CD1c-positive myeloid dendritic cell (primary cell): Measurements from ENCODE around the gene CD200R1.

ENCODE experiments used
- DNase-seq: peaks from one replicate; pipeline ENCODE4 v3.0.0-alpha.2; 2016; ENCODE audit errors: extremely low spot score

CD200R1 gene

GRCh38 chr3:112974894-112975293 lies at the start of gene CD200R1:
CD200R1 (minus strand) TSS chr3:112975103; CDS start chr3:112974857, 246 bp downstream.
- peak; percentile 71 for DNase-seq

- no peak for DNase-seq
Measured at GRCh38 chr3:113021471-113021870, 46.6 kb upstream of the CD200R1 start.

- DNase-seq = peak; percentile 90
Measured at GRCh38 chr3:113019182-113020137, 44.6 kb upstream of the CD200R1 start.

DNA sequence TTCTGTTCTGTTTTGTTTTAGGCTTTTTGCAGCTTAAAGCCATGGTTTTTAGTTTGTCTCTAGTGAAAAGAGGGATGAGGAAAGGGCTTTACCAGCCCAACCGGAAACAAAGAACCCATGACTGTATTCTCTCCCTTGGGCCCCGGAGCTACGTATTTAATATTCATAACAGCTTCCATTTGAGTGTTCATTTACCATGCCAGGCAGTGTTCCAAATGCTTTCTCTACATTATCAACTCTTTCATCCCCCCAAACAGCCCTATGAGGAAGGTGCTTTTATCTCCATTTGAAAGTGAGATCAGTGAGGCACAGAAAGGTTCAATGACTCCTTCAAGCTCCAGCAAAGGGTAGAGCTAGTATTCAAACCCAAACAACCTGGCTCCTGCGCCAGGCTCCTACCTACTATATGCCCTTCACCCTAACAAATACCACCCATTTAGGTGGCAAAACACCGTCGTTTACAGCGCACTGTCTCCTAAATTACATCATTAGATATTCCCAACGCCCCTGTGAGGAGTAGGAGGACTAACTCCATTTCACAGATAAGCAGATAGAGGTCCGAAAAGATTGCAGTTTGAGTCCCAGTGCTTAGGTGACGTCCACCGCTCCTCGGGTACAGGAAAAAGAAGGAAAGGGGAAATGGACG lies 43.8 kb upstream of the CD200R1 start:
- peak; percentile 4 for DNase-seq

GRCh38 chr3:113013593-113013992 lies 38.7 kb upstream of the CD200R1 start:
- no peak for DNase-seq

DNA sequence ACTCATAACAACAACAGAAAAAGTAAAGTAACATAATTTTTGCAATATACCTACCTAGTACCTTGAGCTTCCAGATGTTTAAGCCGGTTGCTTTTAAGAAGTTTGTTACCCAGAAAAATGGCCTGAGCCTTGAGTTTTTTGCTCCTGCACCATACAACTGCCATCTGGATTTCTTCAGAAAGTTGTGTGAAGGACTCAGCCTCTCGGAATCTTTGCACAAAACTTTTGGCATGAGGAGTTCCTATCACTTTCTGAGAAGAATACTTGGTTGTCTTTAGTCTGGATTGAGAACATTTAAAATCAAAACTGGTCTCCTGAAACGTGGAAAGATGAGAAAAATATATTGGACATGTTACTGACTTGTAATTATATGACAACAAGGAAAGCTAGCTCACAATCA lies 33.2 kb upstream of the CD200R1 start:
- DNase-seq = no peak

DNA sequence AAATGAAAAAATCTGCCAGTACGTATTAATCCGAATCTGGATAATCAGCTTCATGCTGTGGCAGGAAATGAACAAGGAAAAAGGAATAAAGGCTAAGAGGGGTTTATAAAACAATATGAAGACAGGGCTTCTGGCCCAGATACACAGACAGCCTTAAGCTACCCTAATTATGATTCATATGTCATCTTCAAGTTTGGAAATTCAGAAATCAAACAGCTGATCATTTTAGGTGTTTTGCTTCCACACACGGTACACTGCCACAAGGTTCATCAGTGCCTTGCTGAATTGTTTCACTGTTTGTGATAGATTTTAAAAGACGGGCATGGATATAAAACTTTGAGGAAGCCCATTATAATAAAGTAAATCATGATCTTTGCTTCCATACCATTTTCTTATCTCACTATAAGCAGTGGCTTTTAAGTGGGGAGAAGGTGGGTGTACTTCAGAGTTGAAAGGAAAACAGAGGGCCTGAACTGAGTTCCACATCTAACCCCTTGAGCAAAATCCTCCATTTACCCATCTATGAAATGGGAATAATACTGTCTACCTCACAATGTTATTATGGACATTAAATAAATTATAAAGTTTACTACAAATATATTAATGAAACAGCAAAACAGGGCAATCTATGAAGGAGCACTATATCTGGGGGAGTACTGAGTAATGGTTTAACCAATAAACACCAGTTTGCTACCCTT lies 31.6 kb upstream of the CD200R1 start:
- DNase-seq = no peak

GRCh38 chr3:113005611-113006010 lies 30.7 kb upstream of the CD200R1 start:
- DNase-seq = no peak

DNA sequence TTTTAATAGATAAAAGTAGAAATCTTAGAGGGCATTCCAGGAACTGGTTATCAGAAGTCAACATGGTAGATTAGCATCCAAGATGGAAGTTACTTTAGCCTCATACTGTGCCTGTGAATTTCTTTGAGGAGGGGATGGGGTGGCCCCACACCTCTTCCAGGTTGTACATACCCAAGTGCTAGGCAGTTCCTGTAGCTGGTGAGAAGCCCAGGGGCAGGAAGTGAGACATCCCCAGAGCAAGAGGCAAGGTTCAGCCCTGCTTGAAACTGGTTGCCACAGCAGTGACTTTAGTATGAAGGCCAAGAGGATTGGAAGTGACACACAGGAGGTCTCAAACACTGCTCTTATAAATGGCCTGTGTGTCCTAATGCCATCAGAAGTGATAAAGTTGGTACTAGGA lies 27.8 kb upstream of the CD200R1 start:
- no peak for DNase-seq

GRCh38 chr3:113002037-113002436 lies 27.1 kb upstream of the CD200R1 start:
- DNase-seq = peak; percentile 7

DNA sequence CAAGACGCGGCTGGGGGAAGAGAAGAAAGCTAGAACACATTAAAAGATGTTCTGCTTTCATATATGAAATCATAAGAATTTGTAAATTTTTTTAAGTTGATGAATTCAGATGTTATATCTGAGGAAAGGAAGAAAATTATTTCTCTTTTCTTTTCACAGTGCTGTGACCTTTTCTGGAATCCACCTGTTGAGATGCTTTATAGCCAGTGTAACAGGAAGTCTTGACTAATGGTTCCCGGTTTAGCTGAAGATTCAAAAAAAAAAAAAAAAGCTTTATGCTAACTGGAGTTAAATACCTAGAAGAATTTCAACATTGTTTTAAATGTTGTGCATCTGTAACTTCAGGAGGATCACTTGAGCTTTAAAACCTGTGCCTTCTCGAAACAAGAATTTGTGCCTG lies 25.8 kb upstream of the CD200R1 start:
- DNase-seq = no peak

DNA sequence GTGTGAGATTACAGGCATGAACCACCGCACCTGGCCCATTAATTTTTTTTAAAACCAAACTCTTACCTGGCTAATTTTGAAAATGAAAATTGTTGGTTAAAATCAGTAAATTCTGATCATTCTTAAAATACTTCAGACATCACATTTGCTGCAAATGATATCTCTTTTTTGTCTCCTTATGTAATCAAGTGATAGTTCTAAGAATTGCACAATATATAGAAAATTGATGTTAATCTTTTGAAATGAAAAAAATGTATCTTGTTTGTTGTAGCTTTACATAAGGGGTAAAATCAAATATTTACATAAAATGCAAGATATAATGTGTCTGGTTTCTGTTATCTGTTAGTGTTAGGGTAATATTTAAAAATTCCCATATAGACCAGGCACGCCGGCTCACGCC lies 20.9 kb upstream of the CD200R1 start:
- no peak for DNase-seq

DNA sequence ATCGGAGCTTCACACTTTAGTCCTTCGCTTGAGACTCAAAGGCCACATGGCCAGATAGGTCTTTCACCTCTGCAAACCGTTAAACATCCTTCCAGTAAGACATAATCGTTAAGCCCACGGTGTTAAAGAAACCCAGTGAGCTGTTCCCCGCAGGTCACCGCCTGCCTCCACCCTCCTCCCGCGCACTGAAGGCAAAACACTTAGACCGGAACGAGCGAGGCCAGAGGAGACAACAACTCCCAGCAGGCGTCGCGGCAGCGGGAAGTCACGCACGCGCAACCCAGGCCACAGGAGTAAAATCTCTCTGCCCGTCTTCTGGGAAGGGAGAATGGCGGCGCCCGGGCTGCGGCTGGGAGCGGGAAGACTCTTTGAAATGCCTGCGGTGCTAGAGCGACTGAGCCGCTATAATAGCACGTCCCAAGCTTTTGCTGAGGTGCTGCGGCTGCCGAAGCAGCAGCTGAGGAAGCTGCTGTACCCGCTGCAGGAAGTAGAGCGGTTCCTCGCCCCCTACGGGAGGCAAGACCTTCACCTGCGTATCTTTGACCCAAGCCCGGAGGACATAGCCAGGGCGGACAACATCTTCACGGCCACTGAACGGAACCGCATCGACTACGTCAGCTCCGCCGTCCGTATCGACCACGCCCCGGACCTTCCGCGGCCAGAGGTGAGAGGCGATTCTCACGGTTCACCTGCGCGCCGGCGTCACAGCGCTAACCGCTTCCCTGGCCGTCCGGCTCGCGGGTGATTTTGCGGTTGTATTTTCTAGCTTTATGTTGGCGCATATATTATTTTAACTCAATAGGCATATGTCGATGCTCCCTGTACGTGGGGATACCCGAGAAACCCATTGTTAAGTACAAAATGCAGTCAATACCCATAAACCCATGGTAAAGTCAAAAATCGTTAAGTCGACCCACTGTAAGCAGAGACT lies 16.0 kb upstream of the CD200R1 start, which contains the start of gene GTPBP8:
TSS of gene GTPBP8 (plus strand) at position 313 of the 931 bp plus-strand sequence. CDS start at position 329, 16 bp downstream.
- peak; percentile 92 for DNase-seq

GRCh38 chr3:112987710-112988334 lies 12.9 kb upstream of the CD200R1 start:
- DNase-seq = no peak

GRCh38 chr3:112984485-112984884 lies 9.6 kb upstream of the CD200R1 start:
- no peak for DNase-seq

DNA sequence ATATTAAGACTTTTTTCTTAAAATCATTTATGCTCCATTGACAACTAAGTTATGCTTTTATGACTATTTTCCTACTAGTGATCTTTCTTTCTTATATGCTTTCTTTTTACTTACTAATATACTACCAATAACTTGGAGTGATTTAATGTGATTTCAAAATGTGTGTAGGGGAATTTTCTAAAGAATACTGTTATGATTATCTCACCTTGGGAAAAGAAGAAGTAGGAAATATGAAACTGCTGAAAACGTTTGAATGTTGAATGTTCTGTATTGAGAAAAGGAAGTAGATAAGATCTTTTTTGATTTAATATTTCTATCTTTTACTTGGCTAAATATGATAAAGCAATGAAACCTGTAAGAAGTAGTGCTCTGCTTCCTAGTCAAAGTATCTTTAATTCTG lies 7.8 kb upstream of the CD200R1 start:
- peak; percentile 66 for DNase-seq

DNA sequence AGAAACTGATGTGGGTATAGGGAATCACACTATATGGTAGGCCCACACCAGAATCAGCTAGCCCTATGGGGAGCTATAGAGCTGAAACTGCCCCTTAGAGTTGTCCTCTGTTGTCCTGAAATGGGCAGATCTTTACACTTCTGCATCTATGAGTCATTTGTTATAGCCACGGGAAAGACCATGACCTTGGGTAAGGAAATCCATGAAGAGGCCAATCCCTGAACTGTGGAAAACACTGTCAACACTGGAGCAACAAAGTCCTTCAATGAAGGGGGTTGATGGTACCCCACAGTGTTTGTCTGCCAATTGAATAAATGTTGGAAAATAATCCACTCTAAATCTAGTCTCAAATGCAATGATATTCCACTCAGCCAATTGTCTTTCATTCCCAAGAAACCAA lies 5.2 kb upstream of the CD200R1 start:
- no peak for DNase-seq

- peak; percentile 71 for DNase-seq
Measured at GRCh38 chr3:112979244-112979832, 4.4 kb upstream of the CD200R1 start.

- DNase-seq = no peak
Measured at GRCh38 chr3:112976953-112977352, 2.0 kb upstream of the CD200R1 start.

DNA sequence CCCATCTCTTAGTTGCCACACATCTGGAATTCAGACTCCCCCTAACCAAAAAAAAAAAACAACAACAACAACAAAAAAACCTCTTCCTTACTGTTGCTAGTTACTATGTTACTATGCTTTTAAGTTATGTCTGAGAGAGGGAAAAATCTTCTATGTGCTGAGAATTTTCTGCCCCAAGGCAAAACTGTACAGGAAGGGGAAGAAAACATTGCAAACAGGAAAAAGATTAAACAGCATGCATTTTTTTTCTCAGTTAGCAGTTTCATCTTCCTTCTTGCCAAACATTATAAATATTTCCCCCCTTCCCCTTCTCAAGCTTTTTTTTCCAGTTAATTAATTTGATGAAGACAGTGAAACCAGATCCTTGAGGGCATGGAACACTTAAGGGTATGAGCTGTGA lies 1.1 kb upstream of the CD200R1 start:
- DNase-seq = no peak
